ENCODE results near the gene SLC6A11. TPM values are rescaled to one million over a fixed set of nuclear protein-coding genes. Genes with fewer than 3 reads are reported as not detected.

Gene SLC6A11
- total and polyA plus RNA-seq, 9 of the 15 experiments (the other 6 are each of a cell fraction or from before 2014, with no cell fraction given): 0.04 TPM; not detected in 8

DNA sequence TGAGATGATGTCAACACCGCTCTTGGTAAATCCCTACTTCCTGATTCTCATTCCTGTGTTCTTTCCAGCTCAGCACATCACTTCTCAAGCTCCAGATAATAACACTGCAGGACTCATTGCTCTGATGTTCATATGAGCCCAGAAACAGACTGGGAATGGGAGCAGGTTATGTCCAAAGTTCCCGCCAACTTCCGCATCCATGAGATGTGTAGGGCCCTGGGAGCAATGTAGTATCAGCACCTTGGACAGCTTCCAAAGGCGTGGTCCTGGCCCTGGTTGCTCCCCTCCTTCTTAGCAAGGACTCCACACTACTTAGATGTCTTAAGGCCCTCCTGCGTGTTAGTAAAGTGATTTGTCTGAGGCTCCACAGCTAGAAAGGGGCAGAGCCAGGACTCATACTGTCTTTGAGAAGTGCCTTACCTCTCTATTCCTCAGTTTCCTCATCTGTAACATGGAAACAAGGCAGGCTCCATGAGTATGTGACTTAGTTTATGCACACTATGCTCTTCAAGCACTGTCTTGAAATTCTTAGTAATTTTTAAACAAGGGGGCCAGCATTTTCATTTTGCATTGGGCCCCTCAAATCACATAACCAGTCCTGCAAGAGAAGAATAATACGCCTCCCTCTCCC, 148.6 kb downstream of the SLC6A11 start (continued):
- TF ChIP-seq, protein P1, sequence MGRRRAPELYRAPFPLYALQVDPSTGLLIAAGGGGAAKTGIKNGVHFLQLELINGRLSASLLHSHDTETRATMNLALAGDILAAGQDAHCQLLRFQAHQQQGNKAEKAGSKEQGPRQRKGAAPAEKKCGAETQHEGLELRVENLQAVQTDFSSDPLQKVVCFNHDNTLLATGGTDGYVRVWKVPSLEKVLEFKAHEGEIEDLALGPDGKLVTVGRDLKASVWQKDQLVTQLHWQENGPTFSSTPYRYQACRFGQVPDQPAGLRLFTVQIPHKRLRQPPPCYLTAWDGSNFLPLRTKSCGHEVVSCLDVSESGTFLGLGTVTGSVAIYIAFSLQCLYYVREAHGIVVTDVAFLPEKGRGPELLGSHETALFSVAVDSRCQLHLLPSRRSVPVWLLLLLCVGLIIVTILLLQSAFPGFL (CRISPR knock-in tag; IDR thresholded peaks at IDR 0.05): no peak
- TF ChIP-seq CBFA2T3 (IDR thresholded peaks at IDR 0.05): no peak
- TF ChIP-seq, protein P2, sequence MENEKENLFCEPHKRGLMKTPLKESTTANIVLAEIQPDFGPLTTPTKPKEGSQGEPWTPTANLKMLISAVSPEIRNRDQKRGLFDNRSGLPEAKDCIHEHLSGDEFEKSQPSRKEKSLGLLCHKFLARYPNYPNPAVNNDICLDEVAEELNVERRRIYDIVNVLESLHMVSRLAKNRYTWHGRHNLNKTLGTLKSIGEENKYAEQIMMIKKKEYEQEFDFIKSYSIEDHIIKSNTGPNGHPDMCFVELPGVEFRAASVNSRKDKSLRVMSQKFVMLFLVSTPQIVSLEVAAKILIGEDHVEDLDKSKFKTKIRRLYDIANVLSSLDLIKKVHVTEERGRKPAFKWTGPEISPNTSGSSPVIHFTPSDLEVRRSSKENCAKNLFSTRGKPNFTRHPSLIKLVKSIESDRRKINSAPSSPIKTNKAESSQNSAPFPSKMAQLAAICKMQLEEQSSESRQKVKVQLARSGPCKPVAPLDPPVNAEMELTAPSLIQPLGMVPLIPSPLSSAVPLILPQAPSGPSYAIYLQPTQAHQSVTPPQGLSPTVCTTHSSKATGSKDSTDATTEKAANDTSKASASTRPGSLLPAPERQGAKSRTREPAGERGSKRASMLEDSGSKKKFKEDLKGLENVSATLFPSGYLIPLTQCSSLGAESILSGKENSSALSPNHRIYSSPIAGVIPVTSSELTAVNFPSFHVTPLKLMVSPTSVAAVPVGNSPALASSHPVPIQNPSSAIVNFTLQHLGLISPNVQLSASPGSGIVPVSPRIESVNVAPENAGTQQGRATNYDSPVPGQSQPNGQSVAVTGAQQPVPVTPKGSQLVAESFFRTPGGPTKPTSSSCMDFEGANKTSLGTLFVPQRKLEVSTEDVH (IDR thresholded peaks at IDR 0.05; ENCODE audit: low read depth, partially characterized antibody): no peak
- no peak for TF ChIP-seq ZFPM2 (CRISPR knock-in tag; IDR thresholded peaks at IDR 0.05)
- TF ChIP-seq MYC (IDR thresholded peaks at IDR 0.05; ENCODE audit: low read depth, low read length): no peak
- TF ChIP-seq MYC (CRISPR knock-in tag; IDR thresholded peaks at IDR 0.05; ENCODE audit: borderline replicate concordance, low read depth): no peak
- no peak for TF ChIP-seq NR4A1 (CRISPR knock-in tag; IDR thresholded peaks at IDR 0.05)
- TF ChIP-seq NR4A1 (tag; IDR thresholded peaks at IDR 0.05): 0 out of 2 replicates have a peak, but pooled peaks have one; percentile 32
- TF ChIP-seq ZNF589 (CRISPR knock-in tag; IDR thresholded peaks at IDR 0.05; ENCODE audit: low read depth): no peak
- TF ChIP-seq, protein P3, sequence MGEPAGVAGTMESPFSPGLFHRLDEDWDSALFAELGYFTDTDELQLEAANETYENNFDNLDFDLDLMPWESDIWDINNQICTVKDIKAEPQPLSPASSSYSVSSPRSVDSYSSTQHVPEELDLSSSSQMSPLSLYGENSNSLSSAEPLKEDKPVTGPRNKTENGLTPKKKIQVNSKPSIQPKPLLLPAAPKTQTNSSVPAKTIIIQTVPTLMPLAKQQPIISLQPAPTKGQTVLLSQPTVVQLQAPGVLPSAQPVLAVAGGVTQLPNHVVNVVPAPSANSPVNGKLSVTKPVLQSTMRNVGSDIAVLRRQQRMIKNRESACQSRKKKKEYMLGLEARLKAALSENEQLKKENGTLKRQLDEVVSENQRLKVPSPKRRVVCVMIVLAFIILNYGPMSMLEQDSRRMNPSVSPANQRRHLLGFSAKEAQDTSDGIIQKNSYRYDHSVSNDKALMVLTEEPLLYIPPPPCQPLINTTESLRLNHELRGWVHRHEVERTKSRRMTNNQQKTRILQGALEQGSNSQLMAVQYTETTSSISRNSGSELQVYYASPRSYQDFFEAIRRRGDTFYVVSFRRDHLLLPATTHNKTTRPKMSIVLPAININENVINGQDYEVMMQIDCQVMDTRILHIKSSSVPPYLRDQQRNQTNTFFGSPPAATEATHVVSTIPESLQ (CRISPR knock-in tag; IDR thresholded peaks at IDR 0.05): no peak
- TF ChIP-seq, protein P4, sequence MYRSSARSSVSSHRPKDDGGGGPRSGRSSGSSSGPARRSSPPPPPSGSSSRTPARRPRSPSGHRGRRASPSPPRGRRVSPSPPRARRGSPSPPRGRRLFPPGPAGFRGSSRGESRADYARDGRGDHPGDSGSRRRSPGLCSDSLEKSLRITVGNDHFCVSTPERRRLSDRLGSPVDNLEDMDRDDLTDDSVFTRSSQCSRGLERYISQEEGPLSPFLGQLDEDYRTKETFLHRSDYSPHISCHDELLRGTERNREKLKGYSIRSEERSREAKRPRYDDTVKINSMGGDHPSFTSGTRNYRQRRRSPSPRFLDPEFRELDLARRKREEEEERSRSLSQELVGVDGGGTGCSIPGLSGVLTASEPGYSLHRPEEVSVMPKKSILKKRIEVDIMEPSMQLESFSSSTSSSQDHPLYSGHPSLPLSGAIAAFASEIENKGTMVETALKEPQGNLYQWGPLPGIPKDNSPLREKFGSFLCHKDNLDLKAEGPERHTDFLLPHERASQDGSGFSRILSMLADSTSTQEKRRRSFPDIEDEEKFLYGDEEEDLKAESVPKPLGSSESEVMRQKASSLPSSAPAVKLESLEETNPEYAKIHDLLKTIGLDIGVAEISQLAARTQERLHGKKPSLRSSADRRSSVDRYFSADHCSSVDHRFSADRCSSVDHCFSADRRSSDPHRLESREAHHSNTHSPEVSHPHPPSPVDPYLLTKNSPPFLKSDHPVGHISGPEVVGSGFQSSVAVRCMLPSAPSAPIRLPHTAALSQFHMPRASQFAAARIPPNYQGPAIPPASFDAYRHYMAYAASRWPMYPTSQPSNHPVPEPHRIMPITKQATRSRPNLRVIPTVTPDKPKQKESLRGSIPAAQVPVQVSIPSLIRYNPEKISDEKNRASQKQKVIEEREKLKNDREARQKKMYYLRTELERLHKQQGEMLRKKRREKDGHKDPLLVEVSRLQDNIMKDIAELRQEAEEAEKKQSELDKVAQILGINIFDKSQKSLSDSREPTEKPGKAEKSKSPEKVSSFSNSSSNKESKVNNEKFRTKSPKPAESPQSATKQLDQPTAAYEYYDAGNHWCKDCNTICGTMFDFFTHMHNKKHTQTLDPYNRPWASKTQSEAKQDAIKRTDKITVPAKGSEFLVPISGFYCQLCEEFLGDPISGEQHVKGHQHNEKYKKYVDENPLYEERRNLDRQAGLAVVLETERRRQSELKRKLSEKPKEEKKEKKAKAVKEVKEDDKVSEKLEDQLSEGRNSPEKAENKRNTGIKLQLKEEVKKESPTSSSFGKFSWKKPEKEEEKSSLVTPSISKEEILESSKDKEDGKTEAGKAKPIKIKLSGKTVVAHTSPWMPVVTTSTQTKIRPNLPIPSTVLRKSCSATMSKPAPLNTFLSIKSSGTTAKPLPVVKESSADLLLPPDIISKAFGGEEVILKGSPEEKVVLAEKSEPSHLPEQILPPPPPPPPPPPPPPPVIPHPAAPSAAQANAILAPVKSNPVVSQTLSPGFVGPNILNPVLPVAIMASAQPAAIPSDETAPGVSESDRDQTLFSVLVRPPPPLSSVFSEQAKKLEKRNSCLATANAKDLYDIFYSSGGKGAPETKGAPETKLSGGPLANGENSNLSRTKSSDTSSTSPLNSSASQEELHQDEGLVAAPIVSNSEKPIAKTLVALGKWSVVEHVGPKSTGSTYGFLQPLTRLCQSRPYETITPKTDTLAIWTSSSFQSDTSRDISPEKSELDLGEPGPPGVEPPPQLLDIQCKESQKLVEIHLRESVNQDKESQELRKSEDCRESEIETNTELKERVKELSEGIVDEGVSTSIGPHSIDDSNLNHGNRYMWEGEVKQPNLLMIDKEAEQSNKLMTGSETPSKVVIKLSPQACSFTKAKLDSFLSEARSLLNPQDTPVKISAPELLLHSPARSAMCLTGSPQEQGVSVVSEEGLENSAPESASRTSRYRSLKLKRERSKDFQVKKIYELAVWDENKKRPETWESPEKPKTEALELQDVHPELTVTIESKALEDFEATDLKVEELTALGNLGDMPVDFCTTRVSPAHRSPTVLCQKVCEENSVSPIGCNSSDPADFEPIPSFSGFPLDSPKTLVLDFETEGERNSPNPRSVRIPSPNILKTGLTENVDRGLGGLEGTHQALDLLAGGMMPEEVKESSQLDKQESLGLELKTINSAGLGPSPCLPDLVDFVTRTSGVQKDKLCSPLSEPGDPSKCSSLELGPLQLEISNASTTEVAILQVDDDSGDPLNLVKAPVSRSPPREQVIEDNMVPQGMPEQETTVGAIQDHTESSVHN (IDR thresholded peaks at IDR 0.05; ENCODE audit: borderline replicate concordance in 1 of 2, low read depth in 1 of 2): no peak
- TF ChIP-seq NFYB (IDR thresholded peaks at IDR 0.05; ENCODE audit: extremely low read depth, insufficient read length): no peak

All from K562 (cell line).